ENCODE measurements around the gene LRRC41.
A peak's percentile ranks its signal among the peaks of the same experiment; 100 is the strongest.
"Not testable (repeated sequence)": the region's sequence is repeated elsewhere in the genome, so short reads cannot be mapped to it uniquely, and the experiment has no call there.

LRRC41 gene

GRCh38 chr1:46335081-46335480 is 31.7 kb upstream of the LRRC41 start:
- Histone ChIP-seq H3K27ac (ENCODE audit: low read length) (no peak overlapping the region), H3K4me3 (ENCODE audit: low read depth in 1 of 2, low read length in 2 of 2) (no peak overlapping the region), H3K4me2 (ENCODE audit: insufficient read depth, low read length) (no peak overlapping the region), H3K79me2 (ENCODE audit: insufficient read depth, low read length) (peaks cover 6% of the 10 kb centered on the region), H3K9me3 (ENCODE audit: insufficient read depth, low read length, severe bottlenecking) (no peaks in the 10 kb centered on the region), H3K27me3 (ENCODE audit: insufficient read depth, low read length, poor library complexity) (no peaks in the 10 kb centered on the region), H2AFZ (ENCODE audit: low read depth, low read length) (no peak overlapping the region), H3K4me1 (ENCODE audit: insufficient read depth, low read length) (peaks cover 11% of the 10 kb centered on the region), H4K20me1 (ENCODE audit: insufficient read depth, low read length) (no peaks in the 10 kb centered on the region), H3K36me3 (ENCODE audit: insufficient read depth, low read length) (no peaks in the 10 kb centered on the region), H3K9ac (ENCODE audit: low read depth, low read length) (no peak overlapping the region)
- ATAC-seq (ENCODE audit: insufficient read depth, low read depth), result no peak
- DNase-seq, result no peak
- no peak for TF ChIP-seq EZH2 (IDR thresholded peaks at IDR 0.05; ENCODE audit: borderline replicate concordance, low read depth, low read length, severe bottlenecking)
- no peak for TF ChIP-seq CTCF (IDR thresholded peaks at IDR 0.05; ENCODE audit: borderline replicate concordance, extremely low read depth, low read length, poor library complexity, severe bottlenecking)

DNA sequence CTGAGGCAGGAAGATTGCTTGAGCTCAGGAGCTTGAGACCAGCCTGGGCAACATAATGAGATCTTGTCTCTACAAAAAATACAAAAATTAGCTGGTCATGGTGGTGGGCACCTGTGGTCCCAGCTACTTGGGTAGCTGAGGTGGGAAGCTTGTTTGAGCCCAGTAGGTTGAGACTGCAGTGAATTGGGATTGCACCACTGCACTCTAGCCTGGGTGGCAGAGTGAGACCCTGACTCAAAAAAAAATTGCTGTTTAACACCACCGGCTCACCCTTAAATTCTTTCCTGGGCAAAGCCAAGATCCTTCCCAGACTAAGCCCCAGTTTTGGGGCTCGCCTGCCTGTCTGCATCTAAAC is 30.6 kb upstream of the LRRC41 start:
- H3K27ac ChIP-seq (ENCODE audit: low read length), result no peak overlapping the region
- H3K4me2 ChIP-seq (ENCODE audit: insufficient read depth, low read length), result no peak overlapping the region
- peaks cover 2% of the 10 kb centered on the region; the same call in 1 of the 2 replicates for H3K4me1 ChIP-seq (ENCODE audit: insufficient read depth, low read length)
- H3K36me3 ChIP-seq (ENCODE audit: insufficient read depth, low read length), result no peaks in the 10 kb centered on the region
- no peak overlapping the region for H3K9ac ChIP-seq (ENCODE audit: low read depth, low read length)
- TF ChIP-seq CTCF (IDR thresholded peaks at IDR 0.05; ENCODE audit: borderline replicate concordance, extremely low read depth, low read length, poor library complexity, severe bottlenecking) (no peak), EZH2 (IDR thresholded peaks at IDR 0.05; ENCODE audit: borderline replicate concordance, low read depth, low read length, severe bottlenecking) (no peak)
- no peak overlapping the region for H3K4me3 ChIP-seq (ENCODE audit: low read depth in 1 of 2, low read length in 2 of 2)
- ATAC-seq (ENCODE audit: insufficient read depth, low read depth) (no peak), DNase-seq (no peak)
- H3K9me3 ChIP-seq (ENCODE audit: insufficient read depth, low read length, severe bottlenecking), result no peaks in the 10 kb centered on the region
- no peaks in the 10 kb centered on the region for H3K79me2 ChIP-seq (ENCODE audit: insufficient read depth, low read length)
- H3K27me3 ChIP-seq (ENCODE audit: insufficient read depth, low read length, poor library complexity), result no peaks in the 10 kb centered on the region
- H4K20me1 ChIP-seq (ENCODE audit: insufficient read depth, low read length), result no peaks in the 10 kb centered on the region
- no peak overlapping the region for H2AFZ ChIP-seq (ENCODE audit: low read depth, low read length)

GRCh38 chr1:46333300-46334029 is 30.0 kb upstream of the LRRC41 start:
- Histone ChIP-seq H3K27me3 (ENCODE audit: insufficient read depth, low read length, poor library complexity) (no peaks in the 10 kb centered on the region), H3K27ac (ENCODE audit: low read length) (no peak overlapping the region), H3K4me1 (ENCODE audit: insufficient read depth, low read length) (no peaks in the 10 kb centered on the region), H3K9me3 (ENCODE audit: insufficient read depth, low read length, severe bottlenecking) (no peaks in the 10 kb centered on the region), H2AFZ (ENCODE audit: low read depth, low read length) (no peak overlapping the region), H3K79me2 (ENCODE audit: insufficient read depth, low read length) (no peaks in the 10 kb centered on the region), H4K20me1 (ENCODE audit: insufficient read depth, low read length) (no peaks in the 10 kb centered on the region), H3K9ac (ENCODE audit: low read depth, low read length) (no peak overlapping the region), H3K36me3 (ENCODE audit: insufficient read depth, low read length) (no peaks in the 10 kb centered on the region), H3K4me3 (ENCODE audit: low read depth in 1 of 2, low read length in 2 of 2) (no peak overlapping the region), H3K4me2 (ENCODE audit: insufficient read depth, low read length) (no peak overlapping the region)
- ATAC-seq (ENCODE audit: insufficient read depth, low read depth) (no peak), DNase-seq (no peak)
- TF ChIP-seq EZH2 (IDR thresholded peaks at IDR 0.05; ENCODE audit: borderline replicate concordance, low read depth, low read length, severe bottlenecking) (no peak), CTCF (IDR thresholded peaks at IDR 0.05; ENCODE audit: borderline replicate concordance, extremely low read depth, low read length, poor library complexity, severe bottlenecking) (peak; percentile 37)

DNA sequence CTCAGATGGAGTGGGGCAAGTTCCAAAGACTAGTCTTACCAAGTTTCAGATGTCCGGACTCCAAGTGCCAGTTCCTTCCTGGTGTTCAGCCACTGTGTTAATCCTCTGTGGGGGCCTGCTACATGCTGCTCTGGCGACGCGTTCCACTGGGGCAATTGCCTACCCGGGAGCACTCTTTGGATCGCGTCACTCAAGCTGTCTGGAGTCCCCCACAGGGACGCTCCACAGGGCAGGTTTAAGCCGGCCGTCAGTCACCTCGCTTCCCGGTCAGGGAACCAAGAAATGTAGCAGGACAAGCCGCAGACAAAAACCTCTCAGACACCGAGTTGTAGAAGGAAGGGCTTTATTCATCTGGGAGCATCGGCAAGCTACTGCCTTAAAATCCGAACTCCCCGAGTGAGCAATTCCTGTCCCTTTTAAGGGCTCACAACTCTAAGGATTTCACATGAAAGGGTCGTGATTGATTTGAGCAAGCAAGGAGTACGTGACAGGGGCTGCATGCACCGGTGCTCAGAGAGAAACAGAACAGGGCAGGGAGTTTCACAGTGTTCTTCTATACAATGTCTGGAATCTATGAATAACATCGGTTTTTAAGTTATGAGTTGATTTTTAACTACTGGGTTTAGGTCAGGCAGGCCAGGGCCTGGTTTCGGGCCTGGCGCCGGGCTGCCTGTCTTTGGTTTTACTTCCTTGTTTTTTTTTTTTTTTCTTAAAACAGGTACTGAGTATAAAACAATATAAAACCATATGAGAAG is 28.5 kb upstream of the LRRC41 start:
- not testable (repeated sequence) for H3K79me2 ChIP-seq (ENCODE audit: insufficient read depth, low read length); H2AFZ ChIP-seq (ENCODE audit: low read depth, low read length); H3K36me3 ChIP-seq (ENCODE audit: insufficient read depth, low read length); H4K20me1 ChIP-seq (ENCODE audit: insufficient read depth, low read length); H3K9me3 ChIP-seq (ENCODE audit: insufficient read depth, low read length, severe bottlenecking); H3K27ac ChIP-seq (ENCODE audit: low read length); ATAC-seq (ENCODE audit: insufficient read depth, low read depth); H3K4me1 ChIP-seq (ENCODE audit: insufficient read depth, low read length); H3K9ac ChIP-seq (ENCODE audit: low read depth, low read length); H3K4me3 ChIP-seq (ENCODE audit: low read depth in 1 of 2, low read length in 2 of 2); H3K4me2 ChIP-seq (ENCODE audit: insufficient read depth, low read length); H3K27me3 ChIP-seq (ENCODE audit: insufficient read depth, low read length, poor library complexity); DNase-seq

GRCh38 chr1:46330381-46330780 is 27.0 kb upstream of the LRRC41 start:
- not testable (repeated sequence) for ATAC-seq (ENCODE audit: insufficient read depth, low read depth); H3K27ac ChIP-seq (ENCODE audit: low read length); H3K4me2 ChIP-seq (ENCODE audit: insufficient read depth, low read length); H3K27me3 ChIP-seq (ENCODE audit: insufficient read depth, low read length, poor library complexity); H4K20me1 ChIP-seq (ENCODE audit: insufficient read depth, low read length); H3K4me3 ChIP-seq (ENCODE audit: low read depth in 1 of 2, low read length in 2 of 2); H3K9ac ChIP-seq (ENCODE audit: low read depth, low read length); H3K36me3 ChIP-seq (ENCODE audit: insufficient read depth, low read length); H3K9me3 ChIP-seq (ENCODE audit: insufficient read depth, low read length, severe bottlenecking); H3K79me2 ChIP-seq (ENCODE audit: insufficient read depth, low read length); DNase-seq; H2AFZ ChIP-seq (ENCODE audit: low read depth, low read length); H3K4me1 ChIP-seq (ENCODE audit: insufficient read depth, low read length)
